LNCAP (cell line): ENCODE data around the gene ATP1B4.

Experiments used
- TF ChIP-seq, protein P1 (sequence below): fragments of 450-650 bp; IDR thresholded peaks from 2 replicates; pipeline ENCODE4 v1.5.1; 2017; ENCODE audit warnings: mild to moderate bottlenecking

ATP1B4 gene

DNA sequence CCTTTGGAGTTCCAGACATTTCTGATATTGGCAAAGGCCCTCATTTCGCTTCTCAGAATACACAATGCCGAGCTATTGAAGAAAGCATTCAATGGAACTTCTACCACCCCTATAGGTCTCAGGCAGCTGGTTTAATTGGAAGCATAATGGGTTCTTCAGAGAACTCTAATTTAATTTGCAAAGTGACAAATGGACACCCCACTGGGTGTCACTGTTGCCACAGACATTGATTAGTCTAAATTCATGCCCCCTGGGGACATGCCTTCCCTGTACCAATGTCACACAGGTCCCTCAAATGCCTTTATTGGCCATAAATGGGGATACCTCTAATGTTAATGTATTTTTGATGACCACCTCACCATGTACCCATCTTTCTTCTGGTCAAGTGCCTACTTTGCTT lies 27.7 kb upstream of the ATP1B4 start:
- TF ChIP-seq, protein P1, sequence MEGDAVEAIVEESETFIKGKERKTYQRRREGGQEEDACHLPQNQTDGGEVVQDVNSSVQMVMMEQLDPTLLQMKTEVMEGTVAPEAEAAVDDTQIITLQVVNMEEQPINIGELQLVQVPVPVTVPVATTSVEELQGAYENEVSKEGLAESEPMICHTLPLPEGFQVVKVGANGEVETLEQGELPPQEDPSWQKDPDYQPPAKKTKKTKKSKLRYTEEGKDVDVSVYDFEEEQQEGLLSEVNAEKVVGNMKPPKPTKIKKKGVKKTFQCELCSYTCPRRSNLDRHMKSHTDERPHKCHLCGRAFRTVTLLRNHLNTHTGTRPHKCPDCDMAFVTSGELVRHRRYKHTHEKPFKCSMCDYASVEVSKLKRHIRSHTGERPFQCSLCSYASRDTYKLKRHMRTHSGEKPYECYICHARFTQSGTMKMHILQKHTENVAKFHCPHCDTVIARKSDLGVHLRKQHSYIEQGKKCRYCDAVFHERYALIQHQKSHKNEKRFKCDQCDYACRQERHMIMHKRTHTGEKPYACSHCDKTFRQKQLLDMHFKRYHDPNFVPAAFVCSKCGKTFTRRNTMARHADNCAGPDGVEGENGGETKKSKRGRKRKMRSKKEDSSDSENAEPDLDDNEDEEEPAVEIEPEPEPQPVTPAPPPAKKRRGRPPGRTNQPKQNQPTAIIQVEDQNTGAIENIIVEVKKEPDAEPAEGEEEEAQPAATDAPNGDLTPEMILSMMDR: no peak

DNA sequence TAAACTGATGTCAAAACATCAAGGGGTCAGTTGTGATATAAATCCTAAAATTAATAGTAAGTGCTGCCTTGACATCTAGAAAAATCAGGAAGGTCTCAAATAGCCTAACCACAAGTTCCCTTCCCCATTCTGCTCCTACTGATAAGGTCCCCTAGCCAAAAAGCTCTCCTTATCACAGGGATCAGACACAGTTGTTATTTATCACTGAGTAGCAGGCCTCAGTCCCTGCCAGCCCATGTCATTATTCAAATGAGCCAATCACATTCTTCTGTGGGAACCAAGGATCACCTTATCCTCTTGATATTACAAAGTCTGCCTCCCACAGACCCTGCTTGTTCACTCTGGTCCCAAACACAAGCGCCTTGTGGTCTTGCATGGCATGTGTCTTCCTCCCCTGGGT lies 27.3 kb upstream of the ATP1B4 start:
- TF ChIP-seq, protein P1: no peak

DNA sequence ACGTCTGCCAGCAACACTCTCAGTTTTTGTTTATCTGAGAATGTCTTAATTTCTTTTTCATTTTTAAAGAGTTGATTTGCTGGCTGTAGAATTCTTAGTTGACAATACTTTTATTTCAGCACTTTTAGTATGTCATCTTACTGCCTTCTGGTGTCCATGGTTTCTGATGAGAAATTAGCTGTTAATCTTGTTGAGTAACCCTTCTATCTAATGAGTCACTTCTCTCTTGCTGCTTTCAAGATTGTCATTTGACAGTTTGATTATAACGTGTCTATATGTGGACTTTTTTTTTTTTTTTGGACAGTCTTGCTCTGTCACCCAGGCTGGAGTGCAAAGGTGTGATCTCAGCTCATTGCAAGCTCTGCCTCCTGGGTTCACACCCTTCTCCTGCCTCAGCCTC lies 26.6 kb upstream of the ATP1B4 start:
- TF ChIP-seq, protein P1: no peak

DNA sequence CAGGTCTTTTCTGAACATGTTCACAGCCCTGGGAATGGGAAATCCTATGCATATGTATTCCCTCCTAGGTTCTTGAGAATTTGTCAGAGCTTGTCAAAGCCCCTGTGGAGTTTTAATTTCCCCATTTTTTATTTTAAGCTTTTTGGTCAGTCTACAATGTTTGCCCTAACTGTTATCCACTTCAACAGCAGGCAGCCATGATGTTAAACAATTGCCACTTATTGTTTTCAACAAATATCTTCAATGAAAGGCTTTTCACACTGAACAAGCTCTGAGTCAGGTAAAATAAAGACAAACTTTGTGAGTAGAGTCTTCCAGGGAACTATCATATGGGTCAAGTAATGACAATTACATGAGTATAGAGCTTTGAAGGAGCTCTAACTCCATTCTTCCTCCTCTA lies 25.0 kb upstream of the ATP1B4 start:
- TF ChIP-seq, protein P1: no peak

DNA sequence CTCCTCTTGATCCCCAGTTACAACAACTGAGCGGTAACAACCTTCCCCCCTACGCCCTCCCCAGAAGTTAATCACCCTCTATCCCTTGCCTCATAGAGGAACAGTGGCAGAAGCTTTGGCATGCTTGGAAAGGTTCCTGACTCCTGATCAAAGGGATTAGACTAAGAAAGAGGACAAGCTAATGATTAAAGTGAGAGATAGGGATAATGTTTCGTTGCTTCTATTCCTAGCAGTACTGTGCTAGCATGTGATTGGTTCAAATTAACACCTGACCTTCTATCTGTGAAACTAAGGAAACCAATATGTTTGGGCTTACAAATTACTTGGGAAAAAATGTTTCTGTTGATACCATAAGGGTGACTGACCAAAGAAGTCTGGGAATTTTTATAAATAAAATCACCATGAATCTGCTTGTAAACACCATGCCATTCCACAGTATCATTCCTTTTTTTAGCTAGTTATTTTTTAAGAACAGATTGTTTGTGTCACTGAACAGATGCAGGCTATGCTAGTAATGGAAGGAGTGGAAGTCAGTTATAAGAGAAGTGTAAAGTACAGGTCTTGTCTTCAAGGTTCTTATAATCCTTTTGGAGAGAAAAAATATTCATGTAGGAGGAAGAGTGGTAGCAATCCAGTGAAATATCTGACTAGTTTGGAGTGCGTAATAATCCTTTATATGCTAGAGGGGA lies 11.3 kb upstream of the ATP1B4 start:
- TF ChIP-seq, protein P1: no peak

DNA sequence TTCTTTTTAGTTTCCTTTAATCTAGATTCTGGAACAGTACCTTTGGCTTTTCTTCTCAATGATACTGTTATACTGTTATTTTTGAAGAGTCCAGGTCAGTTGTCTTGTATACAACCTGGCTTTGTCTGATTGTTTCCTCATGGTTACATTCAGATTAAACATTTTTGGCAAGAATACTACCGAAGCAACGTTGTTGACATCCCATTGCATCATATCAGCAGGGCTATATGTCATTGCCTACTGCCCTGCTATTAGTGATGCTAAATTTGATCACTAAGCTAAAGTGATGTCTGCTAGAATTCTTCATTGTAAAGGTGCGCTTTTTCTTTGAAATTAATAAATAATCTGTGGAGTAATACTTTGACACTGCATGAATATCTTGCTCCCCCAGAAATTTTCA lies 5.8 kb upstream of the ATP1B4 start:
- TF ChIP-seq, protein P1: no peak

DNA sequence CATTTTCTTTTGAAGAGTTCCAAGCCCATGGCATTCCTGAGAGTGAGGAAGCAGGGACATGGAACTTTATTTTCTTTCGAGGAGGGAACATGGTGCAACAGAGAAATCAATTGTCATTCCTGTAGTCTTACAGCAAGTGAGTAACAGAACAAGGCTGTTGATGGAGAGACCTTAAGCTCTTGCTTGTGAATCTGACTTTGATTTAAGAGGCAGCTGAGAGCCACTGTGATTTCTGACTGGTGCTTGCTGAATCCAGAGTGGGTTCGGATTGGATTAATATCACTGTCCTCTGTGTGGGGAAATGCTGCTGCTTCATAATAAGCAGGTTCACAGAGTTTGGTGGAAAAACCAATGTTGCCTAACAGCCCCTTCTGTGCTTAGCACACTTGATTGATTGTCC lies 4.7 kb upstream of the ATP1B4 start:
- TF ChIP-seq, protein P1: no peak
